ENCODE measurements around the gene MCTP1. TPM values are rescaled to one million over a fixed set of nuclear protein-coding genes. Genes with fewer than 3 reads are reported as not detected.

MCTP1 gene
- total and polyA plus RNA-seq, 2 of the 13 experiments (the other 11 are each of a cell fraction or from before 2014, with no cell fraction given) = 0.15 to 0.48 TPM

- no peak for TF ChIP-seq ZSCAN31 (CRISPR knock-in tag; IDR thresholded peaks at IDR 0.05; ENCODE audit: low read depth)
Observed at GRCh38 chr5:95327211-95327610, 42.3 kb upstream of the MCTP1 start (continued).

- POLR2A ChIA-PET = no interaction called here
- H3K27ac ChIP-seq (ENCODE audit: extremely low read length, insufficient read depth, low read length) = no peak overlapping the region
- in situ Hi-C loops (cut with HindIII; ENCODE audit: extremely low pct_ligation_motif_present, low pct_unique_long_range_greater_than_20kb) = no loop called here
- DNase-seq (ENCODE audit: low spot score) (no peak), ATAC-seq (no peak), FAIRE-seq (no peak)
- H3K4me3 ChIP-seq (replicated peaks in 1 of 3; ENCODE audit: insufficient read depth in 1 of 3, low read depth in 2 of 3, low read length in 3 of 3) = no peak overlapping the region
- H3K9me3 ChIP-seq (ENCODE audit: low read length) = no peaks in the 10 kb centered on the region
- WGBS (ENCODE audit: low lambda C conversion rate) = 8% methylated on average over 4 of the region's 4 CpGs
- intact Hi-C loops (cut with micrococcal nuclease; ENCODE audit: unreplicated experiment) = no loop called here
- no peaks in the 10 kb centered on the region for H3K36me3 ChIP-seq (replicated peaks in 1 of 2; ENCODE audit: control insufficient read depth in 1 of 2, insufficient read depth in 2 of 2, low read length in 2 of 2)
- BruUV-seq (replicated peaks) = no TSS peak
- no peaks in the 10 kb centered on the region for H3K79me2 ChIP-seq (ENCODE audit: insufficient read depth, low read length)
- peaks cover 0 to 6% of the 10 kb centered on the region in 2 experiments; a peak in 2 of 5 replicates for H3K27me3 ChIP-seq (ENCODE audit: control insufficient read depth in 1 of 2, insufficient read depth in 2 of 2, low read length in 2 of 2)
- H3K9ac ChIP-seq (ENCODE audit: insufficient read depth, low read depth, low read length) = no peak overlapping the region
- no peaks in the 10 kb centered on the region for H3K4me1 ChIP-seq (ENCODE audit: insufficient read depth, low read length)
- no peak overlapping the region for H3K4me2 ChIP-seq (ENCODE audit: low read depth, low read length)
- CTCF ChIA-PET (ENCODE audit: low intra/inter-chr PET ratio, low total read pairs) = no interaction called here
- no peaks in the 10 kb centered on the region for H4K20me1 ChIP-seq (ENCODE audit: insufficient read depth, low read length)
- no peak overlapping the region for H2AFZ ChIP-seq (ENCODE audit: low read length)
- TF ChIP-seq TCF12 (IDR thresholded peaks at IDR 0.05) (no peak), TCF12 (CRISPR knock-in tag; IDR thresholded peaks at IDR 0.05) (no peak), DNMT1 (CRISPR knock-in tag; IDR thresholded peaks at IDR 0.05) (no peak), PRDM4 (CRISPR knock-in tag; IDR thresholded peaks at IDR 0.05; ENCODE audit: borderline replicate concordance) (no peak), GMEB1 (CRISPR knock-in tag; IDR thresholded peaks at IDR 0.05; ENCODE audit: borderline replicate concordance) (no peak), ZNF629 (CRISPR knock-in tag; conservative IDR thresholded peaks at IDR 0.05) (no peak), ZIK1 (CRISPR knock-in tag; IDR thresholded peaks at IDR 0.05; ENCODE audit: borderline replicate concordance, low read depth) (no peak), KLF13 (CRISPR knock-in tag; IDR thresholded peaks at IDR 0.05) (no peak), TFDP2 (CRISPR knock-in tag; IDR thresholded peaks at IDR 0.05) (no peak), ZKSCAN1 (IDR thresholded peaks at IDR 0.05; ENCODE audit: low read length) (no peak), ETS1 (CRISPR knock-in tag; IDR thresholded peaks at IDR 0.05) (no peak), SKIL (CRISPR knock-in tag; IDR thresholded peaks at IDR 0.05; ENCODE audit: borderline replicate concordance) (no peak), YY1 (IDR thresholded peaks at IDR 0.05; ENCODE audit: insufficient read depth, insufficient replicate concordance, low read depth, low read length) (no peak), IKZF4 (CRISPR knock-in tag; IDR thresholded peaks at IDR 0.05; ENCODE audit: borderline replicate concordance, low read depth, not compliant biosample characterization) (no peak)
Observed at GRCh38 chr5:95317687-95318086, 32.8 kb upstream of the MCTP1 start.
